GM18519 (cell line): ENCODE results near the gene CLCN2.
A peak's percentile ranks its signal among the peaks of the same experiment; 100 is the strongest.

Experiments used
- ATAC-seq: cut with Tn5 transposase; IDR thresholded peaks from one replicate; pipeline ENCODE4 v1.9.1; 2021; ENCODE audit warnings: mild to moderate bottlenecking, moderate library complexity; ENCODE audit not compliant: unreplicated experiment, low FRiP score

The CLCN2 gene

DNA sequence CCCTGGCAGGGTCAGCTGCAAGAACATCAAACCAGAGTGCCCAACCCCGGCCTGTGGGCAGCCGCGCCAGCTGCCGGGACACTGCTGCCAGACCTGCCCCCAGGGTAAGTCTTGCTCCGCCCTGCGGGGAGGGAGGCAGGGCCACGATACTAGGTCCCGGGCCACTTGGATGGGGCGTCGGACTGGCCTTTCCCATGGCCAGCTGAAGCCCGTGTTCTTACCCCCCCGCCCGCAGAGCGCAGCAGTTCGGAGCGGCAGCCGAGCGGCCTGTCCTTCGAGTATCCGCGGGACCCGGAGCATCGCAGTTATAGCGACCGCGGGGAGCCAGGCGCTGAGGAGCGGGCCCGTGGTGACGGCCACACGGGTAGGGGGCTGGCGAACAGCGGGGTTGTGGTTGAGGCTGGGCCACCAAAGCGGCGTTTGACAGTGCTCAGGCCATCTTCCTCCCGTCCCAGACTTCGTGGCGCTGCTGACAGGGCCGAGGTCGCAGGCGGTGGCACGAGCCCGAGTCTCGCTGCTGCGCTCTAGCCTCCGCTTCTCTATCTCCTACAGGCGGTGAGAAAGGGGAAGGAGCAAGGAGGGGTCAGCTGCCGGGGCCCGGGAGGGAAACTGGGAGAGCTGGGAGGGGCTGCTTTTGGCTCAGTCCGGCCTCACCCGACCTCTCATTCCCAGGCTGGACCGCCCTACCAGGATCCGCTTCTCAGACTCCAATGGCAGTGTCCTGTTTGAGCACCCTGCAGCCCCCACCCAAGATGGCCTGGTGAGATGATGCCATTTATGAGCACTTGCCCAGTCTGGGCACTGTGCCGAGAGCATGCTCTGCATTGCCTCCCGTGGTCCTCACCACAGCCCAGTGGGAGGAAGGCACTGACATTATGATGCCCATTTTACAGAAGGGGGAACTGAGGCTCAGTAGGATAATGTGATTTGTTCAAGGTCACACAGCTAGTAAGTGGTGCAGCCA is 20.1 kb upstream of the CLCN2 start:
- no peak for ATAC-seq

DNA sequence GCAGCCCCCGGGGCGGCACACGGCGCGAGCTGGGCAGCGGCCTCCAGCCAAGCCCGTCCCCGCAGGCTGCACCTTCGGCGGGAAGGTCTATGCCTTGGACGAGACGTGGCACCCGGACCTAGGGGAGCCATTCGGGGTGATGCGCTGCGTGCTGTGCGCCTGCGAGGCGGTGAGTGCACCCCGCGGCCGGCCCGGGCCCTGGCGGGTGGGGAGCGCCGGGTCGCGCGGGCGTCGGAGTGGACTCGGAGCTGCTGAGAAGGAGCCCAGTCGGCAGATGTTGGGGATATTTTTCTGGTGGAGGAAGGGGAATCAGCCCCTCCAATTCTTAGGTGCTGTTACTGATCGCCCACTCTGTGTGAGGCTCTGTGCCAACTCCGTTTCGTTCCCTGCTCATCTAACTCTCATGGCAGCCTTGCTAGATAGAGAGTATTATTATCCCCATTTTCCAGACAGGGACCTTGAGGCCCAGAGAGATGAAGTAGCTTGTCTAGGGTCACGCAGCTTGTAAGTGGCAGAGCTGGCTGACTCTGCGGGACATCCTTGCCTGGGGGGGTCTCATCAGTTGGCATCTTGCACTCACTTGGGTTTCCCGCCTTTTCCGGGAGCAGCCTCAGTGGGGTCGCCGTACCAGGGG is 19.3 kb upstream of the CLCN2 start:
- no peak for ATAC-seq

DNA sequence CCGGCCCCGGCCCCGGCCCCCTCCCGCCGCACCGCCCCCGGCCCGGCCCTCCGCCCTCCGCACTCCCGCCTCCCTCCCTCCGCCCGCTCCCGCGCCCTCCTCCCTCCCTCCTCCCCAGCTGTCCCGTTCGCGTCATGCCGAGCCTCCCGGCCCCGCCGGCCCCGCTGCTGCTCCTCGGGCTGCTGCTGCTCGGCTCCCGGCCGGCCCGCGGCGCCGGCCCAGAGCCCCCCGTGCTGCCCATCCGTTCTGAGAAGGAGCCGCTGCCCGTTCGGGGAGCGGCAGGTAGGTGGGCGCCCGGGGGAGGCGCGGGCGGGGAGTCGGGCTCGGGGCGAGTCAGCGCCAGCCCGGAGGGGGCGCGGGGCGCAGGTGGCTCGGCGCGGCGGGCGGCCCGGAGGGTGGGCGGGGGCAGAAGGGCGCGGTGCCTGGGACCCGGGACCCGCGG is 18.8 kb upstream of the CLCN2 start:
- ATAC-seq, result no peak

DNA sequence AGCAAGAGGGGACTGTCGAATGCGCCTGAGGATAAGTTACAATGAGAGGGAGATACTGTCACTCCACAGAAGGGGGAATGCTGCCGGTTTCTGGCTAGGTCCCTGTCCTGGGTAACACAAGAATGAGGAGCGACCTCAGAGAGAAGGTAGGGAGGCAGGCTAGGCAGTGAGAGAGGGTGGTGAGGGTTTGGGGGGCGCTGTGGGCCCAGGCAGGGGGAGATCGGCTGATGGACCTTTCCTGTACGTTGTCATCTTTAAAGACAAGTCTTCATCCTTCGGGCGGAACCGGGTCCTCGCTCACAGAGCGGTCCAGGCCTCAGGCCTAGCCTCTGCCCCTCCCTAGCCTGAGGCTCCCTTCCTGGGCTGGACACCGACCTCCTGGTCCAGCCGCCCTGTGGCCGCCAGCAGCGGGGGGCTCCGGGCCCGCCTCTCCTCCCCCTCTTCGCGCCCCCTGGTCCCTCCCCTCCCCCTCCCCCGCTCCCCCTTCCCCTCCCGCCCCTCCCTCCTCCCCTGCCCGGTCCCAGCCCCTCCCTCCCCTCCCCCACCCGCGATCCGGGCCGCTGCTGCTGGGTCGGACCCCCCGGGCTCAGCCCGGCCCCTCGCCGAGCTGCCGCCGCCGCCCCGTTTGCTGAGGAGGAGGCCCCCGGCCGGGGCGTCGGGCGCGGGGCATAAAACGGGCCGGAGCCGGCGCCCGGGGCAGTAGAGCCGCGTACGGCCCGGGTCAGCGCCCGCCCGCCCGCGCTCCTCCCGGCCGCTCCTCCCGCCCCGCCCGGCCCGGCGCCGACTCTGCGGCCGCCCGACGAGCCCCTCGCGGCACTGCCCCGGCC is 18.2 kb upstream of the CLCN2 start, which contains the start of gene CHRD:
Gene CHRD, plus strand, starts transcription at position 697 of the 827 bp plus-strand sequence. CDS start 265 bp downstream, outside the sequence.
- no peak for ATAC-seq

DNA sequence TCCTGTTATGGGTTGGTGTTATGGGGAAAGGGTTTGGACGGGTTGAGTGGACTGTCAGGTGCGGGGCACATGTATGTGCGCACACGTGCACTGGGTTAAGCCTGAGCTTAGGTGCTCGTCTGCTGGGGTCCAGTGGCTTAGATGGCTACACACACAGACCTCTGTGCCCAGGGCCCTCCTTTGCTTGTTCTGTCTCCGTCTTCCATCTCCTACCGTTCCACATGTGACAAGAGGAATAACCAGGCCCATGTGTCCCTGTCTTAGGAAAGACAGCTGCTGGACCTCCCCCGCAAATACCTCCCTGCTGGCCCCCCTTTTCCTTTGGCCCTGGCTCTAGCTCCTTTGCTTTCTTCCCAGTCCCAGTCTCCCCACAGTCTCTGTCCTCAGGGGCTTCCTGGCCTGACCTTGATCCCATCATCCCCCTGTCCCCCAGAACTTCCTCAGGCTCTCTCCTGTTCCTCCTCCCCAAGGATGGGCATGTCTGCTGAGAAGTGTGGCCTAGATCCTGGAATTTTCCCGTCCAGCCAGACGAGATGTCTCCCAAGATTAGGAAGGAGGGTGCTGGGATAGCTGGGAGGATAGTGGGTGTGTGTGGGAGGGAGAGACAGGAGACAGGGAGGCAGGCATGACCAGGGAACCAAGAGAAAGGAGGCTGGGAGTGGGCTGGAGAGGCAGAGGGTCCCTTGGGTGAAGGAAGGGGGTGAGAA is 17.4 kb upstream of the CLCN2 start:
- ATAC-seq, result no peak

DNA sequence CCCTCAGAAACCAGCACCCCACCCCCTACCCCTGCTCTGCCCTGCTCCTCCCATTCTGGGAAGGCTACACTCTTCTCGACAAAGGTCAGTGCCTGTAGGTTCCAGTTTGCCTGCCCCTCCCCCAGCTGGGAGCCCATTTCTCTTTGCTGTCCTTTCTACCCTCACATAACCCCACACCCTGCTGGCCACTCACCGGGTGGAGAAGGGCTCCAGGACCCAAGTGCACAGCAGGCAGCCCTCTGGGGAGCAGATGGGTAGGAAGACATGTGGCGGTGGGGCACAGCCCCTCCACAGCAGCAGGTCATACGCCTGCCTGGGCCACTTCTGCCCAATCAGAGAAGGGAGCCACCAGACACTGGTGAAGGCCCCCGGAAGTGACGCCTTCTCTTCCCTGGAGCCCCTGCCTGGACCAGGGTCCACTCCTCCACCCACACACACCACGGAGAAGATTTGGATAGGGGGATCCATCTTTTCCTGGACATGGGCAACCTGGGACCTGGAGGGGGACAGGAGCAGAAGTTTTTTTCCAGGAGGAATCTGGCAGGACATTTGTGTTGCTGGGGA is 16.6 kb upstream of the CLCN2 start, which contains the start of gene THPO:
Gene THPO, minus strand, starts transcription at position 326 of the 564 bp plus-strand sequence. CDS start 1,948 bp downstream, outside the sequence.
- no peak for ATAC-seq

DNA sequence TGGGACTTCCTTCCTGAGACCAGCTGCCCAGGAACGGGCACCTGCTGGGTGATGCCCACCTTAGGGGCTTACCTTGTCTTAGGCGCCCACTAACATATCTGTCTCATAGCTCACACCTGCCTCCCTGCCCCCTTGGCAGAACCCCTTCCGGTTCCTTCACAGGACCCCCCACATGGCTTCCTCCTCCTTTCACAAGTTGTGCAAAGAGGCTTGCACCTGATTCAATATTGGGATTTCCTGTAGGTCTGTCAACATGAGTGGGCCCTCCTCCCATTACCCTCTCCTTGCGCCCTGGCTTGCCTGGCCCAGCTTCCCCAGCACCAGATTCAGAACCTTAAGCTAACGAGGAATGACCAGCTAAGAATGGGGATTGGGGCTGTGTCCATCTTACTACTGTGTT is 16.0 kb upstream of the CLCN2 start:
- no peak for ATAC-seq

DNA sequence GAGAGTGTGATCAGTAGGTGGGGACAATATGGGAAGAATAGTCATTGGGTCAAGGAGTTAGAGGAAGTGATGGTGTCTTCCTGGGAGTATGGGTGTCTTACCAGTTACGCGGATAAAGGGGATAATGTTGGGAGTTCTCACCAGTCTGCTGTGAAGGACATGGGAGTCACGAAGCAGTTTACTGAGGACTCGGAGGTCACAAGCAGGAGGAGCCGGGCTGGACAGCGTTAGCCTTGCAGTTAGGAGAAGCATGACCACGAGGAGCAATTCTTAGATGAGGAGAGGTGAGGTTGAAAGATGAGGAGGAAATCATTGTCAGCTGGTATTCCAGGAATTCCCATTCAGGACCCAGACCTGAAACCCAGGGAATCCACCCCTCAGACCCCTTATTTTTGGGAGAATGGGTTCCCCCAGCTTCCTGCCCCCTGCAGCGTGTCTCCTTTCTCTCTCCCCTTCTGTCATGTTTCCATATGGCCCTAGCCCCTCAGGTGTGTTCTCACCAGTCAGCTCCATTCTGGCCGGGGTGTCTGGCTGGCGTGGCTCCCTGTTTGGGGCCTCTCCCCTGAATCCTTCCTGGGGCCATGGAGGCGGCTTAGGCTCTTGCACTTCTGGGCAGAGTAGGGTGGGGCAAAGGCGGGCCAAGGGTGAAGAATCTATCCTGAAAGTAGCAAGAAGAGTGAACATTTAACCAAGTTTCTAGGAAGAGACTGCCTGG is 14.5 kb upstream of the CLCN2 start:
- no peak for ATAC-seq

DNA sequence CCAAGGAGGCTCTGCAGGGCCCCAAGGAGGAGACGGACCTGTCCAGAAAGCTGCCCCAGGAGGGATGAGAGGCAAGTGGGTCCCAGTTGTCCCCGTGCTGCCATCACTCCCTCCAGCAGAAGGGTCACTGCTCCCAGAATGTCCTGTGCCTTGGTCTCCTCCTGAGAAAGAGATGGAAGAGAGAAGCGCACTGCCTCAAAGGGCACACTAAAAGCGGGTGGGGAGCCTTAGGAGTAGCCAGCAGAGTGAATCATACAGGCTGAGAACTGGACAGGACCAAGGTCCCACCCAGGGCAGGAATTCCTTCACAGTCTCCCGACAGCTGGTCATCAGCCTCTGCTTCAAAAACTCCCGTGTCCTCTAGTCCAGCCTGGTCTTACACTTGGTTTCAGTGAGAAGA is 12.0 kb upstream of the CLCN2 start:
- no peak for ATAC-seq

DNA sequence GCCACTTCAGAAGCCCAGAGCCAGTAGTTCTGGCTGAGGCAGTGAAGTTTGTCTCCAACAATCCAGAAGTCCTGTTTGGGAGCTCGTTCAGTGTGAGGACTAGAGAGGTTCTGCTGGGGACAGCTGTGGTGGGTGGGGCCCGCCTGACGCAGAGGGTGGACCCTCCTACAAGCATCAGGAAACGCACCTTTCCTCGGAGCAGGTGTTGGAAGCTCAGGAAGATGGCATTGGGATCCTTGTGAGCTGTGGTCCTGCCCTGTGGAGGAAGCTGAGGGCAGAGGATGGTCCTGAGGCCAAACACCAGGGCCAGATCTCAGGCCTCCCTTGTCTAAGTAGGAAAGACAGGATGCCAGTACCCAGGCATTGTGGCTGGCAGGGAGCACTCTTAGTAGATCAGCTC is 11.5 kb upstream of the CLCN2 start:
- no peak for ATAC-seq

DNA sequence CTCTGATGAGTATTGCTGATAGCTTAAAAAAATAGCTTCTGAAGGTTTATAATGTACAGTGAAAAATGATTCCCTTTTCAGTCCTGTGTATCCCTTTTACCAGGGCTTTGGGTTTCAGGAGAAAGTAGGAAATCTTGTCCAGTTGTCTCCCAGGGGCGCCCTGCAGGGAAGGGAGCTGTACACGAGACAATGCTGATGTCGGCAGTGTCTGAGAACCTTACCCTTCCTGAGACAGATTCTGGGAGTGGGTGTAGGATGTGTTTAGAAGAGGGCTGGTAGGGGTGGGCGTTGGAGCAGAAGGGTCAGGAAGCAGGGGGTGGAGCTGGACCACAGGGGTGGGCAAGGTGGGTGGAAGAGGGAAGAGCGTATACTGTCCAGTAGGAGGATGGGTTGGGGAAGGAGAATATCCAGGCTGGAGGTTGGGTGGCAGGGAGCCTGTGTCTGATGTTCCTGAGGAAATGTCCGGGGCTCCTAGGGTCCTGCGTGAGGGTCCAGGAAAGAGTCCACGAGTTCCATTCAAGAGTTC is 11.0 kb upstream of the CLCN2 start:
- ATAC-seq, result no peak

DNA sequence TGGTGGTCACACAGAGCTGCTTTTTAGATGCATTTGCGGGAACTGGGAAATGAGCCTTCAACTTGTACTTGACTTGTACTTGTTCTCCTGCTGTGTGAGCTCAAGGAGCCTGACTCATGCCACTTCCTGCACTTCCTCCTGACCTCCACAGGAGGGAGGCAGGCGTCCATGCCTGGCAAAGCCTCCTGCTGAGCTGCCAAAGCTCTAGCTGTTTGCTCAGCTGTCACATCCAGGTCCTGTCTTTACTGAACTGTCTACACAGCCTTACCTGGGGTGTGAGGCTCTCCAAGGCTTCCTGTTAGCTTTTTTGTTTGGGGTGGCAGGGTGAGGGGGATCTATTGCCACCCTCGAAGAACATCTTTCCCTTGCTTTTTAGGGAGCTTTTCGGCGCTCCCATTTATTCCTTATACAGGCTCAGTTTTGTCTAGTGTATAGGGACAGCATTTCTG is 10.2 kb upstream of the CLCN2 start:
- ATAC-seq, result peak; percentile 76

DNA sequence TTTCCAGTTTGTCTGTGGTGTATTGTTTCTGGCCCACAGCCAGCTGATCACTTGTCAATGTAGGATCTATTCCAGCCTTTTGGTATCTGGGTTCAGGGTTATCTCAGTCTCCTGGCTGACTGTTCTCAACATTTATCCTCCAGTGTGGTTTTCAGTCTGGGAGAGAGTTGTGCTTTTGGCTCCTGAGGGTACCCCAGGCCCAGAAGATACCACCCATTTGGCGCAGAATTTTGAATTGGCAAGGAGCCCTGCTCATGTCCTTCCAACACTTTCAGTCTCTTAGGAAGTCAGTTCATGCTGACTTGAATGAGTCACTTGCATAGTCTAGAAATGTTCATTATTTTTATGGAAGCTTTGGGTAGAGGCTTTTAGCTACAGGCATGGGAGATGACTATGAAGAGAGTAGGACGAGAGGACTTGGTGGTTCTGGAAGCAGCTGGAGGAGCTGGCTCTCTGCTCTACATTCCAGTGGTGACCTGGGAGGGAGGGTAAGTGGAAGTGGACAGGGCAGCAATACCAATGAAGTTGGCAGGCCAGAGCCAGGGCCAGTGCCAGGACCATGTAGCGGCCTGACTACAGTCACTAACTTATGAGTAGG is 7.3 kb upstream of the CLCN2 start:
- no peak for ATAC-seq

DNA sequence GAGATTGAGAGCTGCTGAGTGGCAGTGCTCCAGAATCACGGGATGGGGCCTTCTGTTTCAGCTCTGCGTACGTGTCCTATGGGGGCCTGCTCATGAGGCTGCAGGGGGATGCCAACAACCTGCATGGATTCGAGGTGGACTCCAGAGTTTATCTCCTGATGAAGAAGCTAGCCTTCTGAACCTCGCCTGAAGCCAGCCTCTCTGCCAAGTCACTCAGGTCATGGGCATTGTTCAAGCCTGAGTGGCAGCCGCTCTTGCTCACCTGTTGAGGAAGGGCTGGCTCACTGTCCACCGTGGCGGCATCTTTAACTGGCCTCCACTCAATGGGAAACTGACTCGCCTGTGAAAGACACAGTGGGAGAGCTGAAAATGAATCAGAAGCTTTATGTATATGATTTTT is 6.7 kb upstream of the CLCN2 start:
- no peak for ATAC-seq

DNA sequence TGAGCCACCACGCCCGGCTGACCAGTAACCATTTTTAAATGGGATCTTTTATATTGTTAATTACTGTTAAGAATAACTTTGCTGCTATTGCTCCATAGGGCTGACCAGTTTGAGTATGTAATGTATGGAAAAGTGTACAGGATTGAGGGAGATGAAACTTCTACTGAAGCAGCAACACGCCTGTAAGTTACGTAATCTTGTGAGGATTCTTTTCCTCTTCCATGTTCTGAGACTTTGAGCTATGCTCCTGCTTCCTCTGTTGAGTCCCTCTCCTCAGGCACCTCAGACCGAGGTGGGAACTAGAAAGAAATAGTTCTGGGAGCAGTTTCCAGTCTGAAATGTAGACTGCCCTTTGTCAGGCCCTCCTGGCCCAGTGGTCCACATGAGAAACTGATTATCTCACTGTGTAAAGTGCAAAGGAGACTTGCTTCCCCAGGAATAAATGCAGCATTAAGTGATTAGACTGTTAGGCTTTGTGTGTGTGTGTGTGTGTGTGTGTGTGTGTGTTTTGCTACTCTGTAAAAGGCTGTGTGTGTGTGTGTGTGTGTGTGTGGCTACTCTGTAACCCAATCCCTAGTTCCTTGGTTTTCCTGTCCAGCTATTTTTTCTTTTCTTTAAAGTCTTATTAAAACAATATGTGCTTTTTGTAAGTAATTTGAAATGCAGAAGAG is 5.3 kb upstream of the CLCN2 start:
- ATAC-seq, result no peak

DNA sequence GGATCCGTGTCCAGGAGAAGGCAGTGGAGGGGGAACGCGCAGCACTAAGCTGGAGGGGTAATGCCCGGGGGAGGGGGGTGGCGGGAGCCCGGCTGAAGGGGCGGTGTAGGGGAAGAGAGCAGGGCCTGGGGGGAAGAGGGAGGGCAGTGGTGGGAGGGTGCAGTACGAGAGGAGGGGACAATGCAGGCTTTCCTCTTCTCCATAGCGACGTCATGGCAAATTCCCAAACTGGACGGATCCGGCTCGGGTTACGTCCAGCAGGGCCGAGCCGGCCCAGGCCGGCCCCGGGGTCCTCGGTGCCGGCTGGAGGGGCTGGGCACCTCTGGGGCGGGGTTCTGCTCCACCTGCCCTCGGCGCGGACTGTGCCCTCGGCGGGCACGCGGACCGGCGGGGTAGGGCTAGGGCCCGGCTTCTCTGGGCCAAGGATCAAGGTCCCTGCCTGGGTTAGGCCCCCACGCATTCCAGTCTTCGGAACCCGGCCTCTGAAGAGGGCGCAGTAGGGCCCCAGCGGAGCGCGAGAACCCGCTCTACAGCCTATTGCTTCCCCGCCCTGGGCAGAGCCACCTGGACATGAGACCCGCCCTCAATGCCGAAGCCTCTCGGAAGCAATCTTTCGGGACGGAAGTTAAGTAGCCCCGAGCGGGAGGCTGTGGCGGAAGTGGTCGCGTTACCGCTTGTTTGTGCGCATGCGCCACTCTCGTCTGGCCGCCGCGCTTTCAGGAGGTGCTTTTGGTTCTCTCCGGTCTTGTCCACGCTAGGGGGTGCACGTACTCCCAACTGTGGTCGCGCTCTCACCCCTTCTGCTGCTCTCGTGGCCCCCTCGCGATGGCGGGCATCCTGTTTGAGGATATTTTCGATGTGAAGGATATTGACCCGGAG is 1.5 kb upstream of the CLCN2 start:
- ATAC-seq, result peak; percentile 84
